Spleen (tissue), 7 donors: Measurements from ENCODE around the gene CIT.

ENCODE experiments used
- CTCF ChIP-seq, 11 experiments: fragments of 200-600 bp in 7 of 11; fragments of 450-650 bp in 4 of 11; sonication (generic) in 4 of 11; IDR thresholded peaks in 8 of 11; conservative IDR thresholded peaks in 3 of 11; 1 replicate in 7 of 11; 2 replicates in 4 of 11; pipeline versions ENCODE4 v1.4.0 to v1.8.0; 2016 to 2021; ENCODE audit warnings: antibody characterized with exemption in 11 of 11, inconsistent platforms in 4 of 11, mild to moderate bottlenecking in 1 of 11
- POLR2A ChIP-seq, 3 donors: fragments of 450-650 bp; IDR thresholded peaks; one replicate each; pipeline ENCODE4 v1.5.1; 2017; ENCODE audit warnings: antibody characterized with exemption in 3 of 3, mild to moderate bottlenecking in 1 of 3
- POLR2AphosphoS5 ChIP-seq, 3 donors: sonication (generic); formaldehyde crosslinking; IDR thresholded peaks; one replicate each; pipeline ENCODE4 v1.5.1; 2017; ENCODE audit warnings: antibody characterized with exemption in 3 of 3
- donor health status: DM: no; HTN: no; CAD: no; lungs with moderate emphysema.
- donor health status: DM: no; HTN: no; CAD: no.
- donor health status: DM: no; HTN: no; CAD: no.

- TF ChIP-seq POLR2A (IDR thresholded peaks at IDR 0.05) (no peak), CTCF (IDR thresholded peaks at IDR 0.05 in 8 of 11, conservative IDR thresholded peaks at IDR 0.05 in 3 of 11) (no peak), POLR2AphosphoS5 (IDR thresholded peaks at IDR 0.05) (no peak)
These were observed 93.3 kb downstream of the CIT start for GRCh38 chr12:119783787-119784186.
